Spleen (tissue), 7 donors: ENCODE results near the gene KCTD5.

Experiments used
- POLR2A ChIP-seq, 3 donors: fragments of 450-650 bp; IDR thresholded peaks; one replicate each; pipeline ENCODE4 v1.5.1; 2017; ENCODE audit warnings: antibody characterized with exemption in 3 of 3, mild to moderate bottlenecking in 1 of 3
- TF ChIP-seq, protein P1 (sequence below), 11 experiments: fragments of 200-600 bp in 7 of 11; fragments of 450-650 bp in 4 of 11; sonication (generic) in 4 of 11; IDR thresholded peaks in 8 of 11; conservative IDR thresholded peaks in 3 of 11; 1 replicate in 7 of 11; 2 replicates in 4 of 11; pipeline versions ENCODE4 v1.4.0 to v1.8.0; 2016 to 2021; ENCODE audit warnings: antibody characterized with exemption in 11 of 11, inconsistent platforms in 4 of 11, mild to moderate bottlenecking in 1 of 11
- donor health status: DM: no; HTN: no; CAD: no; lungs with moderate emphysema.
- donor health status: DM: no; HTN: no; CAD: no.
- donor health status: DM: no; HTN: no; CAD: no.

- TF ChIP-seq POLR2A (IDR thresholded peaks at IDR 0.05): no peak
- TF ChIP-seq, protein P1, sequence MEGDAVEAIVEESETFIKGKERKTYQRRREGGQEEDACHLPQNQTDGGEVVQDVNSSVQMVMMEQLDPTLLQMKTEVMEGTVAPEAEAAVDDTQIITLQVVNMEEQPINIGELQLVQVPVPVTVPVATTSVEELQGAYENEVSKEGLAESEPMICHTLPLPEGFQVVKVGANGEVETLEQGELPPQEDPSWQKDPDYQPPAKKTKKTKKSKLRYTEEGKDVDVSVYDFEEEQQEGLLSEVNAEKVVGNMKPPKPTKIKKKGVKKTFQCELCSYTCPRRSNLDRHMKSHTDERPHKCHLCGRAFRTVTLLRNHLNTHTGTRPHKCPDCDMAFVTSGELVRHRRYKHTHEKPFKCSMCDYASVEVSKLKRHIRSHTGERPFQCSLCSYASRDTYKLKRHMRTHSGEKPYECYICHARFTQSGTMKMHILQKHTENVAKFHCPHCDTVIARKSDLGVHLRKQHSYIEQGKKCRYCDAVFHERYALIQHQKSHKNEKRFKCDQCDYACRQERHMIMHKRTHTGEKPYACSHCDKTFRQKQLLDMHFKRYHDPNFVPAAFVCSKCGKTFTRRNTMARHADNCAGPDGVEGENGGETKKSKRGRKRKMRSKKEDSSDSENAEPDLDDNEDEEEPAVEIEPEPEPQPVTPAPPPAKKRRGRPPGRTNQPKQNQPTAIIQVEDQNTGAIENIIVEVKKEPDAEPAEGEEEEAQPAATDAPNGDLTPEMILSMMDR (IDR thresholded peaks at IDR 0.05 in 8 of 11, conservative IDR thresholded peaks at IDR 0.05 in 3 of 11): no peak
Observed at GRCh38 chr16:2692251-2692947, 10.1 kb downstream of the KCTD5 start.
